ENCODE measurements around the gene IFFO2. TPM values are rescaled to one million over a fixed set of nuclear protein-coding genes. Genes with fewer than 3 reads are reported as not detected.

IFFO2 gene
- total RNA-seq, 1 donor from 2014 or later, result 131 TPM

DNA sequence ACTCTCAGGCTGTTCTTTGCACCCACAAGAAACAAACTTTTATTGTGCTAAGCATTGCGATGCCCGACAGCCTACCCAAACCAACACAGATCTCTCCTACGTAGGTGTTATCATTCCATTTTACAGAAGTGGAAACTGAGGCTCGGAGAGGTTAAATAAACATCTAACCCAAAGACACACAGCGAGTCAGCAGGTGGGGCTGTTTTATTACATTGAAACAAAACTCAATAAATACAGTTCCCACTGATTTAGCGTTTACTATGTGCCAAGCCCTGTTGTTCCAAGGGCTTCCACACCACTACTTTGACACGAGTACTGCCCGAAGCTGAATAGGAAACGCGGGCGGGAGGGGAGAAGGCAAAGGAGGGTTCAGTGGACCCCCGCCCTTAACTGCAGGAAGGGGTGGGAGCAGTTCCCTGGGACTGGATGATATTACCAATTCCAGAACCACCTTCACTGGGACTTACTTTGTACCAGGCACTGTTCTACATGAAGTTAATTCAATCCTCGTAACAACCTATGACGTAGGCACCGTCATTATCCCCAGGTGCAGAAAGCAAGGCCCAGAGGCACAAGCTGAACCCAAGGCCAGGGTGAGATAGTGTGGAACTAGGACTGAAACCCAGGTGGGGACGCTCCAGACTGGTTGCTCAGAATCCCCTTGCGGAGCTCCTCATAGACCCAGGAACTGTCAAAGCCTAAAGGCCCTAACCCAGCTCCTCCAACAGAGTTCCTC is 34.8 kb downstream of the IFFO2 start:
- peaks cover 30 to 38% of the 10 kb centered on the region in 2 donors for H3K36me3 ChIP-seq
- H3K27me3 ChIP-seq, result no peaks in the 10 kb centered on the region
- H3K4me1 ChIP-seq, result peaks cover 36 to 42% of the 10 kb centered on the region in 2 donors
- no peaks in the 10 kb centered on the region for H3K9me3 ChIP-seq
- H3K4me3 ChIP-seq, result peak overlapping the region; percentile 26 to 43
- peak overlapping the region; percentile 95 to 97 for H3K27ac ChIP-seq
- TF ChIP-seq, protein P1, sequence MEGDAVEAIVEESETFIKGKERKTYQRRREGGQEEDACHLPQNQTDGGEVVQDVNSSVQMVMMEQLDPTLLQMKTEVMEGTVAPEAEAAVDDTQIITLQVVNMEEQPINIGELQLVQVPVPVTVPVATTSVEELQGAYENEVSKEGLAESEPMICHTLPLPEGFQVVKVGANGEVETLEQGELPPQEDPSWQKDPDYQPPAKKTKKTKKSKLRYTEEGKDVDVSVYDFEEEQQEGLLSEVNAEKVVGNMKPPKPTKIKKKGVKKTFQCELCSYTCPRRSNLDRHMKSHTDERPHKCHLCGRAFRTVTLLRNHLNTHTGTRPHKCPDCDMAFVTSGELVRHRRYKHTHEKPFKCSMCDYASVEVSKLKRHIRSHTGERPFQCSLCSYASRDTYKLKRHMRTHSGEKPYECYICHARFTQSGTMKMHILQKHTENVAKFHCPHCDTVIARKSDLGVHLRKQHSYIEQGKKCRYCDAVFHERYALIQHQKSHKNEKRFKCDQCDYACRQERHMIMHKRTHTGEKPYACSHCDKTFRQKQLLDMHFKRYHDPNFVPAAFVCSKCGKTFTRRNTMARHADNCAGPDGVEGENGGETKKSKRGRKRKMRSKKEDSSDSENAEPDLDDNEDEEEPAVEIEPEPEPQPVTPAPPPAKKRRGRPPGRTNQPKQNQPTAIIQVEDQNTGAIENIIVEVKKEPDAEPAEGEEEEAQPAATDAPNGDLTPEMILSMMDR (IDR thresholded peaks at IDR 0.05), result peak in 2 of 3 experiments; percentile 2 to 41
- intact Hi-C loops (cut with DNase I), result loop anchor here (1.0 to 10.0 kb wide), 5 partner anchors 29 to 393 kb away; partner anchors contain the start of genes AKR7A2, IFFO2 and SLC66A1
- no peak for DNase-seq (ENCODE audit: low spot score in 2 of 2)

DNA sequence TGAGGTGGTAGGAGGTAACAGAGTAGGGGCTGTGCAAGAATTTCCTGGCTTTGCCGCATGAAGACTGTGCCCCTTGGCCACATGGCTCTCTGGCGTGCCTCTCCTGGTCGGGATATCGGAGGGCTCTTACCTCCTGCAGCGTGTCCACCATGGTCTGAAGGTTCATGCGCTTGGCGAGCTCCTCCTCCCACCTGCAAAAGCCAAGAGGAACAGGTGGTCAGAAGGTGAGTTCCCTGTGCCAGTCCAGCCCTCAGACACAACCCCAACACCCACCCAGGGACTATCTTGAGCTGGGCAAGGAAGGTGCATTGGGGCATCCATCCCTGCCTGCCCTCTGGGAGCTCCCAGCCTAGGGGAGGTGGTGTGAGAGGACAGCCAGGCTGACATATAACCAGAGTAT is 35.5 kb downstream of the IFFO2 start:
- peak overlapping the region; percentile 95 to 97 for H3K27ac ChIP-seq
- intact Hi-C loops (cut with DNase I), result loop anchor here (5.0 to 10.0 kb wide), 2 partner anchors 156 to 394 kb away; partner anchors contain the start of genes AKR7A2 and SLC66A1
- H3K36me3 ChIP-seq, result peaks cover 38 to 44% of the 10 kb centered on the region in 2 donors
- no peaks in the 10 kb centered on the region for H3K27me3 ChIP-seq
- peaks cover 32 to 36% of the 10 kb centered on the region in 2 donors for H3K4me1 ChIP-seq
- no peaks in the 10 kb centered on the region for H3K9me3 ChIP-seq
- no peak overlapping the region for H3K4me3 ChIP-seq
- DNase-seq (ENCODE audit: low spot score in 2 of 2), result no peak
- TF ChIP-seq, protein P1 (IDR thresholded peaks at IDR 0.05), result no peak

DNA sequence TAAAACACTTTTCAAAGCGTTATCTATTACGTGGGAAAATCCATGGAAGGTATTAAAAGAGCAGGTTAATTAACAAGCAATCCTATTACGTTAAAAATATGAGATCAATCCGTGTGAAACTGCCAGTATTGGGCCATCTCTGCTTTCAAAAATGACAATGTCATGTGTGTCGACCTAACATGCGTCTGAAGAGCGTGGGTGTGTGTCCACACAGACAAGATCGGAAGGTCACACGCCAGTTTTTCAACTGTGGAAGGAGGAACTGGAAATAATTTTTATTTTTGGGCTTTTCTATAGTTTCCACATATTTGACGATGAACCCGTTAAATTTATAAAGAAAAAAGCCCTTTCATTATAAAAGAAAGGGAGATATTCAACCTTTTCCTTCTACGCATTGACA is 36.5 kb downstream of the IFFO2 start:
- no peak for DNase-seq (ENCODE audit: low spot score in 2 of 2)
- Histone ChIP-seq H3K4me1 (peaks cover 32 to 42% of the 10 kb centered on the region in 2 donors), H3K9me3 (no peaks in the 10 kb centered on the region), H3K4me3 (no peak overlapping the region), H3K27ac (peak overlapping the region in 1 of 2 donors; percentile 39), H3K27me3 (no peaks in the 10 kb centered on the region), H3K36me3 (peaks cover 44 to 45% of the 10 kb centered on the region in 2 donors)
- intact Hi-C loops (cut with DNase I), result loop anchor here (5.0 to 10.0 kb wide), 2 partner anchors 157 to 395 kb away; partner anchors contain the start of genes AKR7A2 and SLC66A1
- TF ChIP-seq, protein P1 (IDR thresholded peaks at IDR 0.05), result no peak

DNA sequence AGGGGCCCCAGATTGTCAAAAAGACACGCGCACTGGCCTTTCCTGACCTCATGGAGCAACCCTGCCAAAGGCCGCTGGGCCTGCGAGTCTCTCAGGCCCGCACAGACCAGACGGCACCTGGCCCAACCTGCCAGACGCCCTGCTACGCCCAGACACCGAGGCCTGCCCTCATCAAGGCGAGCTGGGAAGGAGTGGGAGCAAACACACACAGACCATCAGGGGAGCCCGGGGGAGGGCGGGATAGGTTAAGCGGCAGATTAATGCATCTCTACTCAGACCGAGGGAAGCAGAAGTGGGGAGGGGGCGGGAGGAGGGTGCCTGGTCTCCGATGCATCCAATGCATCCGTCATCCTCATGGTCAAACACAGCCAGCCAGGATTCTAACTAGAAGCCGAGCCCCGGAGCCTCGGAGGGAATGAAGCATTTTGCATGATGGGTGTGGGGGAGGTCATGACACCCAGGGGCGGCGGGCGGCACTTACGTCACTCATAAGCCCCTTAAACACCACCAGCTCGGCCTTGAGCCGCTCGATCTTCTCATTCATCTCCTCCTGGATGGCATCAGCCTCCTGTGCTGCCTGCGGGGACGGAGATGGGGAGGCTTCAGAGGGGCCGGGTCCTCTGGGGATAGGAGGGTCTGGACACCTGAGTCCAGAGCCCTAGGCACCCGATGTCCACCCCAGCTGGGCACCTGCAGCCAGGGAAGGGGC is 37.1 kb downstream of the IFFO2 start:
- no peak overlapping the region for H3K4me3 ChIP-seq
- no peaks in the 10 kb centered on the region for H3K27me3 ChIP-seq
- intact Hi-C loops (cut with DNase I), result no loop called here
- H3K4me1 ChIP-seq, result peaks cover 30 to 43% of the 10 kb centered on the region in 2 donors
- H3K27ac ChIP-seq, result peak overlapping the region; percentile 26 to 39
- TF ChIP-seq, protein P1 (IDR thresholded peaks at IDR 0.05), result no peak
- no peaks in the 10 kb centered on the region for H3K9me3 ChIP-seq
- H3K36me3 ChIP-seq, result peaks cover 44 to 45% of the 10 kb centered on the region in 2 donors
- DNase-seq (ENCODE audit: low spot score in 2 of 2), result no peak

DNA sequence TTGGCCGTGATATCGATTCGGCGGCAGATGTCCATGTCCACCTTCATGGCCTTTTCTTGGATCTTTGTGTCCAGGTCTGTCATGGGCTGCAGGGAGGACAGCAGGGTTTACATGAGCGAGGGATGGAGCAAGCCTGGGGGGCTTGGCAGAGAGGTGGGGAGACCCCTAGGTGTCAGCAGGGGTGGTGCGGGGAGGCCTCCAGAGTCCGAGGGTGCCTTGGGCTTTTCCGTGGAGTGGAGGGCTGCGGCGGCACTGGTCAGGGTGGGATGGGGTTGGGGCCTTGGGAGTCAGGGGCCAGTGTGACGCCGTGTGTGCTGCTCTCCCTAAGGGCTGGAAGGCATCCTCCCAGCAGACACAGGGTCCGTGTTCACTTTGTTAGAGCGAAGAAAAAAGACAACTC is 38.1 kb downstream of the IFFO2 start:
- H3K36me3 ChIP-seq, result peaks cover 44 to 45% of the 10 kb centered on the region in 2 donors
- no peak overlapping the region for H3K4me3 ChIP-seq
- TF ChIP-seq, protein P1 (IDR thresholded peaks at IDR 0.05), result no peak
- no peaks in the 10 kb centered on the region for H3K27me3 ChIP-seq
- intact Hi-C loops (cut with DNase I), result no loop called here
- no peaks in the 10 kb centered on the region for H3K9me3 ChIP-seq
- H3K4me1 ChIP-seq, result peaks cover 28 to 41% of the 10 kb centered on the region in 2 donors
- DNase-seq (ENCODE audit: low spot score in 2 of 2), result no peak
- H3K27ac ChIP-seq, result peak overlapping the region; percentile 28 to 39
